KBM-7 (cell line): Measurements from ENCODE around the gene PTPN2.
"Not testable (repeated sequence)": the region's sequence is repeated elsewhere in the genome, so short reads cannot be mapped to it uniquely, and the experiment has no call there.

Source experiments
- DNase-seq: peaks from one replicate; pipeline ENCODE4 v3.0.0-alpha.2; 2015
- in situ Hi-C: fragments of 300-500 bp; cut with MboI; formaldehyde crosslinking; loops from 2 replicates; pipeline ENCODE4 v1.14.3; 2020; ENCODE audit warnings: low sequenced_read_pairs, low pct_unique_long_range_greater_than_20kb, mixed read lengths

The PTPN2 gene

GRCh38 chr18:12896784-12897333, 12.8 kb upstream of the PTPN2 start:
- DNase-seq, in situ Hi-C loops: not testable (repeated sequence)

DNA sequence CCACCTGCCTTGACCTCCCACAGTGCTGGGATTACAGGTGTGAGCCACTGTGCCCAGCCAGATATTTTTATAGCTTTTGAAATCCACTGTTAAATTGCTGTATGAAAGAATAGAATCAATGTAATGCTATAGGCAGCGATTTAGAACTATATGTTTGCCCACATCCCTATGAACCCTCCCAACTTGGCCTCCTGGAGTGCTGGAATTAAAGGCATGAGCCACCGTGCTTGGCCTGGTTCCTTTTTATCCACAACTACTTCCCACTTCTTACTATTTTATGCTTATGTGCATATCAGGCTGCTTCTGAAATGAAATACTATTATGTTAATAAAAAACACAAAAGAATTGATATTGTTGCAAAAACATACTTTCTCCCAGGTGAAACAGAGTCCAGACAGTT, 11.6 kb upstream of the PTPN2 start:
- in situ Hi-C loops = no loop called here
- no peak for DNase-seq

GRCh38 chr18:12895014-12895413, 11.0 kb upstream of the PTPN2 start:
- DNase-seq = no peak
- in situ Hi-C loops = no loop called here

GRCh38 chr18:12891561-12891960, 7.5 kb upstream of the PTPN2 start:
- DNase-seq = no peak
- in situ Hi-C loops = no loop called here

DNA sequence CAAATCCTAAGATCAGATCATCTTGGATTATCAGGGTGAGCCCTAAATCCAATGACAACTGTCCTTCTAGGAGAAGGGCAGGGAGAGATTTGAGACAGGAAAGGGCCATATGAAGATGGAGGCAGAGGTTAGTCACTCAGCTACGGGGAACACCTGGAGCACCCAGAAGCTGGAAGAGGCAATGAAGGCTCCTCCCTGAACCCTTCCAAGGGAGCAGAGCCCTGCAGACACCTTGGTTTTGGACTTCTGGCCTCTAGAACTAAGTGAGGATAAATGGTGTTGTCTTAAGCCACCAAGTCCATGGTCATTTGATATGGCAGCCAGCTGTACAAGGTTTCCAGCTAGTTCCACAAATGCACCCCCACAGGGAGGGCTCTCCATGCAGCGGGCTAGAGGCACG, 6.9 kb upstream of the PTPN2 start:
- in situ Hi-C loops = no loop called here
- no peak for DNase-seq

DNA sequence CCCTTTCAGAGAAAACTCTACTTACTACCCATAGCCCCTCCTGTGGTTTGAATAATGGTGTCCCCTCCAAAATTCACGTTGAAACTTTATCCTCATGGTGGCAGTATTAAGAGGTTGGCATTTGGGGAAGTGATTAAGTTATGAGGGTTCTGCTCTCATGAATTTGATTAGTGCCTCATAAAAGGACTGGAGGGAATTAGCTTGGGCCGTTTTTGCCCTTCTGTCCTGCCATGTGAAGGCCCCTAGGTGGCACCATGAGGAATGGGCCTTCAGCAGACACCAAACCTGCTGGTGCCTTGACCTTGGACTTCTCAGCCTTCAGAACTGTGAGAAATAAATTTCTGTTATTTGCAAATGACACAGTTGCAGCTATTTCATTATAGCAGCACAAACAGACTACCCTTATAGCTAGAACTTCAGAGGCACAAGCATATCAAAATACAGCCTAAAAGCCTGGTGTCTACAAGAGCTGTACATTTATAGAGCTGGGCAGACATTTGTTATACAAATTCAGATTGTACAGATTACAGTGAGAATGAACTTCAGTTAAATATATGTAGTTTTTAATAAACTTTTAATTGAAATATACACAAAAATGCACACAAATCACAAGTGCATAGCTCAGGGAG, 2.6 kb upstream of the PTPN2 start:
- peak; percentile 41 for DNase-seq
- in situ Hi-C loops = no loop called here

DNA sequence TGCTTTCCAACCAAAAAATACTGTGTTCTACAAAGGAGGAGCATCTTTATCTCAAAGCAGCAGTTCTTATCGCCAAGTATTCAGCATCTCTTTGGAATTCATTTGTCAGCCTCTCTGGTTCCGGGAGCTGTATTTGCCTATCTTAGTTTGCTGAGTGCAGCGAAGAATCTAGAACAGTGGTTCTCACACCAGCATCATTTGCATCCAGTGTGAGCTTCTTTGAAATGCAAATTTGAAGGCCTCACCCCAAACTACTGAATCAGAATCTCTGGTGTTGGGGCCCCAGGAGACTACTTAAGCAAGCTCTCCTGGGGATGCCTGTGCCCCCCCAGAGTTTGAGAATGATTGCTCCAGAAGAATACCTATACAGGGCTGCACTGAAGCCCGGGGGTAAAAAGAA, 1.5 kb upstream of the PTPN2 start:
- in situ Hi-C loops = no loop called here
- no peak for DNase-seq

DNA sequence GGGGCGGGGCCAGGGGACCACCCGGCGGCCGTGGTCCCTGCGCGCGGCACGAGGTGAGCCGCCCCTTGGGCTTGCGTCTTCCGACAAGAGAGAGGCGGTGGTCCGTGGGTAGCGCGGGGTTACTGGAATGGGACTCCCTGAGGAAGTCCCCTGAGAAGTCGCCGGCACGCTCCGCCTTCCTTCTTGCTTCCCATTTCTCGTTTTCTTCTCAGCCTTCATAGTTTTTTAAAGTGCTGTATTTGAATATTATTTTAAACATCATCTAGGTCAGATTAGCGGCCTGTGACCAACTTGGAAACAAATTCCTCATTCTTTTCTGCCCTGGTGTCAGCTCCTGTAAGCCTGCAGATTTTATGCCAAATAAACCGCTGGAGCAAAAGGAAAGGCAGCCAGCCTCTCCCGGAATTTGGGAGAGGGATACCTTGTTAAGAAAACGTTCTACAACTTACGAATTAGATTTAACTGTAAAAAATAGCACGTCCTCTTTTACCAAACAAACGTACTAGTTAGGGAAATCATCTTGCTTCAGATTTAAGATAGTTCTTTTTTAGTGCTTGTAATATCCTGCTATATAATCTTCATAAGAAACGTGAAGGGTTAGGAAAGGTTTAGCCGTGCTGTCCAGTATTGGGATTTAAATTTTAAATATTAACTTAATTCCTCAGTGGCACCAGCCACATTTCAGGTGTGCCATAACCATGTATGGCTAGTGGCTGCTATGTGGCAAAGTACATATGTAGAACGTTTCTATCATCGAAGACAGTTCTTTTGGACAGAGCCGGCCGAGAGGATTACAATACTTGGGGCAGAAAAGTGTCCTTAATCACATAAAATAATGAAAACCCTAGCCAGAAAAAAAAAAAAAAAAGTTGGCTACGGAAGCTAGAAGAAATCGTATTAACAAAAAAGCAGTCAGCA, 628 bp upstream of the PTPN2 start:
- in situ Hi-C loops = no loop called here
- DNase-seq = no peak

- in situ Hi-C loops = no loop called here
- no peak for DNase-seq
Observed at GRCh38 chr18:12883372-12883683, 709 bp downstream of the PTPN2 start.

- peak; percentile 24 for DNase-seq
- in situ Hi-C loops = no loop called here
Observed at GRCh38 chr18:12882453-12883371, 1.3 kb downstream of the PTPN2 start.

DNA sequence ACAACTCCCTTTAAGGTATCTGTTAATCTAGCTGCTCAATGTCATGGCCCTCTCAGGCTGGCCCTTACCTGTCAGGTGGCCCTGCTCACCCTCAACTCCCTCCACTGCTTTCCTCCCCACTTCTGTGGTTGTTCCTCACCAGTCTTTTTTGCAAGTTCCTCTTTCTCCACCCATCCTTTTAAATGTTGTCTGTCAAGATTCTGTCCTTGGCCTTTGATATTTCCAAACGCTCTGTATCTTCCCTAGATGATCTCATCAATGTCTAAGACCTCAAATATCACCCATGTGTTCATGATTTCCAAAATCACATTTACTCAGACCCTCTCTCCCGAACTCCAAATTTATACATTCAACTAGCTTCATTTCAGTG, 3.5 kb downstream of the PTPN2 start:
- DNase-seq = peak; percentile 83
- in situ Hi-C loops = no loop called here

DNA sequence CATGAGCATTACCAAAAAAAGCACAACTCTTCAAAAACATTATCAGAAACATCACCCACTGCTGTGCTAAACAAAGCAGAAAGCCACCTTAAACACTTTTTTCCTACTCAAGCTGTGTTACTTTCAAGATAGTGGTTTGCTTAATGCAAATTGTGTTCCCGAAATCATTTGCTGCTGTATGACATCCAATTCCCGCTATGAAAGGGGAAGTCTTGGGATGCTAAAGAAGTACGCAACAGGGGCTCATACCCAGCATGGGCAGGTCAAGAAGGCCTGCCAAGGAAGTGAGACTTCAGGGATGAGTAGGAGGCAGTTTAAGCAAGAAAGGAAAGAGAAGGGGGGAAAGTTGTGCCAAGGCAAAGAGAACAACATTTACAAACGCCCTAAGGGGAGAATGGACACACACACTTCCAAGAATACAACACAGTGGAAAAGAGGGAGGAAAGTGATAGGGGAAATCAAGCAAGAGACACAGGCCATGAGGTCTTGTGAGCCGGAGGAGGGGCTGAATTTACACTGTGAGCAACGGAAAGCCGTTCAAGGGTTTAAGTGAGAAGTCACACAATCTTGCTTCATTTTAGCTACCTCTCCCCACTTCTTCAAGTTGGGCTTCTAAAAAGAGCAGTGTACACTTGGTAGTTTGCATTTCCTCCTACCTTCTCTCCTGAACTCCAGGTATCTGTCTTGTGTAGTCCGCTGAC, 4.0 kb downstream of the PTPN2 start:
- DNase-seq = peak; percentile 51
- in situ Hi-C loops = no loop called here

DNA sequence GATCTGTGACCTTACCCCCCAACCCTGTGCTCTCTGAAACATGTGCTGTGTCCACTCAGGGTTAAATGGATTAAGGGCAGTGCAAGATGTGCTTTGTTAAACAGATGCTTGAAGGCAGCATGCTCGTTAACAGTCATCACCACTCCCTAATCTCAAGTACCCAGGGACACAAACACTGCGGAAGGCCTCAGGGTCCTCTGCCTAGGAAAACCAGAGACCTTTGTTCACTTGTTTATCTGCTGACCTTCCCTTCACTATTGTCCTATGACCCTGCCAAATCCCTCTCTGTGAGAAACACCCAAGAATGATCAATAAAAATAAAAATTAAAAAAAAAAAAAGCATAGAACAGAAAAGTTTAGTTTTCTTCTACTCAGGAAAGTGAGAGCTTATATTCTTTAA, 9.0 kb downstream of the PTPN2 start:
- in situ Hi-C loops, DNase-seq: not testable (repeated sequence)

DNA sequence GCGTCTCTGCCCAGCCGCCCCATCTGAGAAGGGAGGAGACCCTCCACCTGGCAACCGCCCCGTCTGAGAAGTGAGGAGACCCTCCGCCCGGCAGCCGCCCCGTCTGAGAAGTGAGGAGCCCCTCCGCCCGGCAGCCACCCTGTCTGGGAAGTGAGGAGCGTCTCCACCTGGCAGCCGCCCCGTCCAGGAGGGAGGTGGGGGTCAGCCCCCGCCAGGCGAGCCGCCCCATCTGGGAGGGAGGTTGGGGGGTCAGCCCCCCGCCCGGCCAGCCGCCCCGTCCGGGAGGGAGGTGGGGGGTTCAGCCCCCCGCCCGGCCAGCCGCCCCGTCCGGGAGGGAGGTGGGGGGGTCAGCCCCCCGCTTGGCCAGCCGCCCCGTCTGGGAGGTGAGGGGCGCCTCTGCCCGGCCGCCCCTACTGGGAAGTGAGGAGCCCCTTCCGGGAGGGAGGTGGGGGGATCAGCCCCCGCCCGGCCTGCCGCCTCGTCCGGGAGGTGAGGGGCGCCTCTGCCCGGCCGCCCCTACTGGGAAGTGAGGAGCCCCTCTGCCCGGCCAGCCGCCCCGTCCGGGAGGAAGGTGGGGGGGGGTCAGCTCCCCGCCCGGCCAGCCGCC, 10.0 kb downstream of the PTPN2 start:
- in situ Hi-C loops, DNase-seq: not testable (repeated sequence)

DNA sequence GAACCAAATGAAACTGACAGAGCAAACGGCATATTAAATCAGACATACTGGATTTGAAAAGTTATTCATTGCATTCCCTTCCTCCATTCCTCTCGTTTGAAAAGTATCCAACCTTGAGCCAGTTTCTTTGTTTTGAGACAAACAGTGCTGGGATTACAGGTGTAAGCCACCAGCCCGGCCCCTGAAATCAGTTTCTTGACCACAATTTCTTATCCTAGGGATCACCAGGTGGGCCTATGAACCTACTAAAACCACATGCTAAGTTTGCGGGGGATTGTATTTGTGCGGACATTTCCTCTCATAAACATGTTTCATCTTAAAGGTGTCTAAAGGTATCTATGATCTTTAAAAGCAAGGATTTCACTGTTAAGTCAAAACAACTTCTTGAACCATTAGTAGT, 11.6 kb downstream of the PTPN2 start:
- DNase-seq = no peak
- in situ Hi-C loops = no loop called here

GRCh38 chr18:12868576-12868975, 15.5 kb downstream of the PTPN2 start:
- no peak for DNase-seq
- in situ Hi-C loops = no loop called here

DNA sequence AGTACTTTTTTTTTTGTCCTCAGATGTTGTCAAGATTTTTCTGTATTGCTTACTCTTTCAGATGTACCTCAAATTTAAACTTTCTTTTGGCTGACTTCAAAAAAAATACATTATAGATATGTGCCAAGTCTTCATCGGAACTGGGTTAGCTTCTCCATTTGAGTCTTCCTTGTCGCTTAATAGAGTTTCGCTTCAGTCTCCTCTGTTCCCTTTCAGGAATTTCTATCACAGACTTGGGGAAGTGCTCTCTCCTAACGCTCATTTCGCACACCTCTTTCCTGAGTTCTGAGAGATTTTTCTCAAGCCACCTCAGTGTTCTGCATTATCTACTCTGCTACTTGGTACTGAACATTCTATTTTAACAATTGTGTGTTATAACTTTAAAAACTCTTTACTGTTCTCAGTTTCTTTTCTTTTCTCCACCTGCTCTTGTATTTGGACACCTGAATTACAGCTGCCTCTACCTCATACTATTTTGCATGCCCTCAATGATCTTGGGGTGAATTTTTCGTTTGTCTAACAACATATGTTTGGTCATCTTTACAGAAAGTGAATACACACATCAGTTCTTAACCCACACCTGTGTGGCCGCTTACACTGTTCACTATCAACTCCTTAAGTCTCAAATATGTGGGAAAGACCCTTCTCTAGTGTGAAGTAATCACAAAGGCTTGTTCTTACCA, 16.5 kb downstream of the PTPN2 start:
- no peak for DNase-seq
- in situ Hi-C loops = no loop called here

DNA sequence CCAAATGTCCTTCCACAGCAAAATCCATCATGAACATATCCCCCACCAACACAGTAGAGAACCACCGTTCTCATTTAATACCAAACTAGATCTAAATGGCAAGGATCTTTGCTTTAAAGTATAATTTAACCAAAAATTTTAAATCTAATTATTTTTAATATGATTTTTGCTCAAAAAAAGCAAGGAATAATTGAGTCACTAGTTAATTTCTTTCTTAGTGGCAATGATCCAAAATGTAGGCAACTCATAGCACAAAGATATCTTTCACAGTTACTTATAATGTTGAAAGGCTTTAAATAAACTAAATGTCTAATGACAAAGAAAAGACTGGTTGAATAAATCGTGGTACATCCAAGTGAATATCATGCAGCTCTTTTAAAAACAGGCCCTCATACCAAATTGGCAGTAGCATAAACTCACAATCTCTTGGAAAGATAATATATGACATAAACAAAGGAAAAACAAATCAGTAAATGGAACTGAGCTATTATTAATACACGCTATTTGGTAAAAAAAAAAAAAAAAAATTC, 20.3 kb downstream of the PTPN2 start:
- no peak for DNase-seq
- in situ Hi-C loops = no loop called here
